GM18502 (cell line): ENCODE data around the gene RUNX3.
"Not testable (repeated sequence)": the region's sequence is repeated elsewhere in the genome, so short reads cannot be mapped to it uniquely, and the experiment has no call there.

Source experiments
- ATAC-seq: cut with Tn5 transposase; IDR thresholded peaks from one replicate; pipeline ENCODE4 v1.9.1; 2021; ENCODE audit warnings: mild to moderate bottlenecking; ENCODE audit not compliant: unreplicated experiment, poor library complexity

Gene RUNX3

GRCh38 chr1:24930260-24931145 is at the start of gene RUNX3:
RUNX3 (minus strand) TSS chr1:24930276; CDS start chr1:24929868, 408 bp downstream.
- peak; percentile 75 for ATAC-seq

GRCh38 chr1:24979232-24979631 is 49.2 kb upstream of the RUNX3 start:
- not testable (repeated sequence) for ATAC-seq

DNA sequence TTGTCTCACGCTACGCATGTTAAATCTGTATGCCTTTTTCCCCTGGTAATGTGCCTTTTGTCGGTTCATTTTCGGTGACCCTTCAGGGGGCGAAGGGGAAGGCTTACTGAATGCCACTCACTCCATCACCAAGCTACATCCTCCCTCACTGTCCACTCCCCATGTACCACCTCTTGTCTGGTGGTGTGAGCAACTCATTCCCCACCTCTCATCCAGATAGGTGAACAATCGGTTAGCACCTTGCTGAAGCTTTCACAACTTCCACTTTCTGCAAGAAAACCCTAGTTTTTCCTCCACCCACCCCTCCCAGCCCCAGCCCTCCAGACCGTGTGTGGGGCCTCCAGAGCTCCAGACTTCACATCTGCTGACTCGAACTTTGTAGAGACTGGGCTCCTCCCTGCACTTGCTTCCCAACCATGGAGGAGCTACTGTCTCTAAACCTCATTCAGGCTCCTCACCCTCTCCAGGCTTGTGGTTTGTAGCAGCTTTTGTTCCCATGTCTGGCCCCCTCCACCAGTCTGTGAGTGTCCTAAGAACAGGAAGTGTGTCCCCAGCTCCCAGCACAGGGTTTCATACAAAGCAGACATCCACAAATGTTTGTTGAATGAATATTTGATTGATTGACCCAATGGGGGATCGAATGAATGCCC is 48.4 kb upstream of the RUNX3 start:
- no peak for ATAC-seq

- ATAC-seq = no peak
Observed at GRCh38 chr1:24975391-24975790, 45.3 kb upstream of the RUNX3 start.

- ATAC-seq = no peak
Observed at GRCh38 chr1:24973315-24973714, 43.2 kb upstream of the RUNX3 start.

- ATAC-seq = no peak
Observed at GRCh38 chr1:24972915-24973242, 42.8 kb upstream of the RUNX3 start.

DNA sequence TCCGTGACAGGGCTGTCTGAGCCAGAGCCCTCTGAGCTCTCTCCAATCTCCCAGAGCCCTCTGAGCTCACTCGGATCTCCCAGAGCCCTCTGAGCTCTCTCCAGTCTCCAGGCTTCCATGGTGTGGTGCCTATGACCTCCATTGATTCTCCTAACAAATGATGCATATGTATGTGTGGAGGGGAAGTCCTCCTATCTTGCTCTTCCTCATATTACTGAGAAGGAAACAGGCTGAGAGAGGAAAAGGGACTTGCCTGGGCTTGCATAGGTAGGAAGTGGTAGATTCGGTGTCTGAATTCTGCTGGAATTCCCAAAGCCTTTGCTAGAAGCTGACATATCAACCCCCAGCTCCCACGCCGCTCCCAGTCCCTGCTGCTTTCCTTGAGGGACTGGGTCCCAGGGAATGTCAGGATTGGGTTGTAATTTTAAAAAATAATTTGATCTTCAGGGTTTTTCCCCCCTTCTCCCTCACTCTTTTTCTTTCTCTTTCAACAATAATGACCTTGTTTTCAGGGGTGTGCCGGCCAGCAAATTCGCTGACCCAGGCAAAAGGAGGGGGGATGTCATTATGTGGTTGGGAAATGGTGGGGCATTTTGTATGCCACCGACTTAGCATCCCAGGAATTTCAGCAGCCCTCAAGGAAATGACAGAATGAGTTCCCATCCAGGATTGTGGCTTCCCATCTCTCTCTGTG is 42.3 kb upstream of the RUNX3 start:
- no peak for ATAC-seq

DNA sequence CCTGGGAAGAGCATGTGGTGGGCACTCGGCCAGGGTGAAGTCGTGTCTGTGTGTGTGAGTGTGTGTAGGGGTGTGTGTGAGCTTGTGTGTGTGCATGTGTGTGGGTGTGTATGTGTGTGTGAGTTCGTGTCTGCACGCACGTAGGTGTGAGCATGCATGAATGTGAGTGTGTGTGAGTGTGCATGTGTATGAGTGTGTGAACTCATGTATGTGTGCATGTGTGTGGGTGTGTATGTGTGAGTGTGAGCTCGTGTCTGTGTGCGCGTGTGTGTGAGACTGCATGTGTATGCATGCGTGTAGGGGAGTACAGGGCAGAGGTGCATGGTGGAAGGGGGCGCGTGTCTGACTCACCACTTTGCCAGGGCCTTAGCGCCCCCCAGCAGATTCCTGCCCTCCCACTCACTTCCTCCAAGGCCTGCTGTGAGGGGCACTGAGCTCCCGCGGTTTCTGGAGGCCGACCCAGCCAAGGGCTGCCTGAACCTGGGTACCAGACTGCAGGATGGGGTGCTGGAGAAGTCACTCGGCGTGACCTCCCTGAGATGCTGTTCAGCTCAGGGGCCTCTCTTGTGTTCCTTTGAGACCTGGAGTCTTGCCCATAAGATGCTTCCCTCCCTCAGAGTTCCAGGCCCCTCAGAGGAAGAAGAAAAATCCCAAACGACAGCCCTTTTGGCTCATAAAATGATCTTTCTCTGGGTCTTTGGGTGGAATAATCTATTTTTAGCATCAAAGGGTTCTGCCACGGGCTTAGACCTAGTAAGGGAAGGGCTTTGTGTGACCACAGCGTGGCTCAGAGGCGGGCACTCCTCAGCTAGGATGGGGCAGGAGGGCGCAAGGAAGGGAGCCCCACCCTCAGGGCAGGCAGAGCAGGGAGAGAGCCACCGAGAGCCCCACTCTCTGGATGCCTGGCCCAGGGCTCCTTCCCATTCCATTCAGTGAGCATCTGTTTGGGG is 41.1 kb upstream of the RUNX3 start:
- no peak for ATAC-seq

DNA sequence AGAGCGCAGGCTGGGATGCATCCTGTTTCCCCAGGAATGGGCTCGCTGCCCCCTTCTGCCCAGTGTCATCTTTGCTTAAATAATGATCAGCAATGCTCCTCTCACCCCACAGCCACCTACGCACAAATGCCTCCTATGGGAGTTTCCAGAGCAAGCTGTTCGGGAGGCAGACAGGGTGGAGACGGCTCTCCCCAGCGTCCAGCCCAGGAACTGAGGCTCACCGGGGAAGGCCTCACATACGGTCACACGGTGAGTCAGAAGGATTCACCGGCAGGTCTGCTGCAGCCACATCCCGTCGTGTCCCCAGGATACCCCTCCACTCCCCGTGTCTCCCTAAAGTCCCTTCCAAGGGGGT is 40.3 kb upstream of the RUNX3 start:
- ATAC-seq = no peak

DNA sequence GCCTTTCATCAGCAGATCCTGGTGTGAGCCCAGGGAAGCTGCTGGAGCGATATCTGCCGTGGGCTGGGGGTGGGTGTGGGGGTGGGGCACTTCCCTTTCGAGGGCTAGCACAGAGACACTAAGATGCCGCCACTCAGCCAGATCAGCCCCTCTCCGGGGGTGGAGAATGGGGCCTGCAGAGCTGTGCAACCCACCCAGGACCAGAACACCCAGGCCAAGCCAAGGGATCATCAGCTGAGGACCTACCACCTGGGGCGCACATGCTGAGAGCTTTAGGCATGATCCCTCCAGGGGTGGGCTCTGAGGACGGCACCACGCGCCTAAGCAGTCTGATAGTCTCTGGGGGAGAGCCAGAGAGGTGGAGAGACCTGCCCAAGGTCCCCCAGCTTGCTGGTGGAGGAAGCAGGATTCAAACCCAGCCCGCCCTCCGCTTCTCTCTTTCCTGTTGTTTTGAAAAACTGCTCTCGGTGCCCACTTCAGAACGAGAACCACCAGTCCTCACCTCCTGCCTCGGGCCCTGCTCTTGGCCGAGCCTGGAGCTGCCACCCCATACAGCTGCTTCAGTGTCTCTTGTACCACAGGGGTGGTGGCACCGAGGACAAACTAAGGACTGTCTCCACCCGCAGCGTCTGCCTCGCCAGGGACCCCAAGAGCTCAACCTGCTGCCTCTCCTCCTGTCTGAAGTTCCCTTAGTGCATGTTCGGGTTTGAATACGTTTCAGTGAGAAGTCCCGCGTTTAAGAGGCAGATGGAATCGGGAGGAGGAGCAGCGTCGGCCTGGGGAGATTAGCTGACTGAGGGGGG is 39.7 kb upstream of the RUNX3 start:
- no peak for ATAC-seq

DNA sequence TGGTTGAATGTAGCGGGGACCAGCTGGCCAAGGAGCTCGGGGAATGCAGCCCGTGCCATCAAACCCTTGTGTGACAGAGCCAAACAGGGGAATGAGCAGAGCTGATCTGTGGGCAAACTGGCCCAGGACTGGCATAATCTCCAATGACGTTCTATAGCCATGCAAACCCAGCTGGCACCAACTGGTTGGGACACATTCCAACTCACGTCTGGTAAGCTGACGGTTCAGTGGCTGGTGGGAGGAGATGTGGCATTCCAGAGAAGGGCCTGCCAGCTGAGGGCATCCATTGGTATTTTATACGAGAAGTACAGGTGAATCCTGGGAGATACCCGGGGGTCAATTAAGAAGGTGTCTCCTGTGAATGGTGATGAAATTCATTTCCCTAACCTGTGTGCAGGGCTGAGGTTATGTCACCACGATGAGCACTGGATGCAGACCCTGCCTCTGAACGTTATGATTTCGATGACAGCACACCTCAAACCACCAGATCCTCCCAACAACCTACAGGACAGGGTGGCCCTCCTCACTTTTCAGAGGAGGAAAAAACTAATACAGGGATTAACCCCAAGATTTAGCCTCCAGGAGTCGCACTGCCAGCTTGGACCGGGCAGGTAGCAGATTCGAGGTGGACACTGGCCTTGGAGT is 39.0 kb upstream of the RUNX3 start:
- ATAC-seq = no peak

DNA sequence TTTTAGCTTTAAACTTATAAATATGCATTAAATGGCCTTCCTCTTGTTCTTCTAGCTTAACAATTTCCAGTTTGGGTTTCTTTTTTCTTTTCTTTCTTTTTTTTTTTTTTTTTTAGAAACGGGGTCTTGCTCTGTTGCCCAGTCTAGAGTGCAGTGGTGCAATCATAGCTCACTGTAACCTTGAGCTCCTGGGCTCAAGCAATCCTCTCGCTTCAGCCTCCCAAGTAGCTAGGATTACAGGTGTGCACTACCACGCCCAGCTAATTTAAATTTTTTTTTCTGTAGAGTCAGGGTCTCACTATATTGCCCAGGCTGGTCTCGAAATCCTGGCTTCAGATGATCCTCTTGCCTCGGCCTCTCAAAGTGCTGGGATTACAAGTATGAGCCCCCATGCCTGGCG is 37.9 kb upstream of the RUNX3 start:
- no peak for ATAC-seq

DNA sequence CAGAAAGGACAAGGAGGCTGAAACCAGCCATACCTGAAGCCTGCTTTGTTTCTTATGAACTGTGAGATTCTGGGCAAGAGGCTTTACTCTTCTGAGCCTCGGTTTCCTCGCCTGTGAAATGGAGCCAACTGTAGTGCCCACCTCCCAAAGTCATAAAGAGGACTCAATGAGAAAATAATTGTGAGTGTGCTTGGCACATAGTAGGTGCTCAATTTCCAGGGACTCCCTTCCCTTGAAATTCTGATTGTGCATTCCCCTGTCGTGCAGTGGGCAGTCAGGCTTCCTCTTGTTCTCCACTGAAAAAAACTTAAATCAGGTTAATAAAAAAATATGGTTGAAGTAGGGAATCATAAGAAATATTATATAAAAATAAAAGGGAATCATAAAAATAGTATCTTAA is 37.5 kb upstream of the RUNX3 start:
- no peak for ATAC-seq

DNA sequence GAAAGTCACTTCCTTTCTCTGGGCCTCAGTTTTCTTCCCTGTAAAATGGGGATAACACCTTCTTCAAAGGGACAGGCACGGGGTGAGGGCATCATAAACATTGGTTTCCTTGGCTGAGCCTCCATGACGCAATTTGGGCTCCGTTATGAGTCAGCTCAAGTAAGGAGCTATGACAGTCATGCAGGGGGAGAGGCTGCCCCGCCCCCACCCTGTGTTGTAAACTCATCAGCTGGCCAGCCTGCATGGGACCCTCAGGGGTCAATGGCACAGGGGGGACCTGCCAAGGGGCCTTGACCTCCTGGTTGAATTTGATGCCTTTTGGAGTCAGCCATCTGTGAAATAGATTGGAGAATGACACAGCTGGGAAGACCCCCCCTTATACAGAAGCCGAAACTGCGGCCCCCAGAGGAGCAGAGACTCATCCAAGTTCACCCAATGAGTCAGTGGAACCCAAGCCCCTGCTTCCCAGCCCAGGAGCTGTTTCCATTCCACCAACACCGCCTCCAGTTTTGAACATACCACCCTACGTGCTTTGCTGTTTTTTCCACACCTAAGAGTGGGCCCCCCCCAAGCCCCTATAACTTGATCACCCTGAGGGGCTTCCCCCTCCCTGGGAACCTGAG is 36.8 kb upstream of the RUNX3 start:
- no peak for ATAC-seq

GRCh38 chr1:24966121-24966723 is 36.1 kb upstream of the RUNX3 start:
- ATAC-seq = no peak

GRCh38 chr1:24965571-24965930 is 35.5 kb upstream of the RUNX3 start:
- no peak for ATAC-seq

- peak; percentile 87 for ATAC-seq
Observed at GRCh38 chr1:24964811-24965570, 34.9 kb upstream of the RUNX3 start.
